ENCODE data around the gene PRSS33.

GRCh38 chr16:2816751-2817339 is 29.5 kb upstream of the PRSS33 start, which contains the start of gene PRSS21:
- TF ChIP-seq CTCF (conservative IDR thresholded peaks at IDR 0.05; ENCODE audit: low read depth, low read length), result 0 out of 2 replicates have a peak, but pooled peaks have one; percentile 12
- no peak for TF ChIP-seq EZH2 (IDR thresholded peaks at IDR 0.05; ENCODE audit: borderline replicate concordance, low read depth, low read length, poor library complexity, severe bottlenecking)
